Activated naive CD4-positive, alpha-beta T cell treated with anti-CD3 and anti-CD28 coated beads, Interleukin-2, amount 10 ng/mL, durations not matched to agents 7 days and 5 days (primary cell): ENCODE results near the gene CERS6.

Source experiments
- CTCF ChIA-PET: fragments of 350-600 bp; sonication (Branson Sonifier 250); formaldehyde crosslinking; loops from one replicate; lab custom pipeline; 2021; ENCODE audit warnings: antibody characterized with exemption; lab: Charles Lee
- DNase-seq: peaks from one replicate; pipeline ENCODE4 v3.0.0-alpha.2; 2020
- H3K27ac Mint-ChIP-seq: one replicate; pipeline ENCODE4 v1.8.0; 2021; ENCODE audit warnings: mild to moderate bottlenecking, moderate library complexity, mixed read lengths
- H3K27me3 Mint-ChIP-seq: one replicate; pipeline ENCODE4 v1.8.0; 2021; ENCODE audit warnings: mild to moderate bottlenecking, mixed read lengths
- H3K36me3 Mint-ChIP-seq: one replicate; pipeline ENCODE4 v1.8.0; 2021; ENCODE audit warnings: mixed read lengths
- H3K4me1 Mint-ChIP-seq: one replicate; pipeline ENCODE4 v1.8.0; 2021; ENCODE audit warnings: mixed read lengths
- H3K4me3 Mint-ChIP-seq: one replicate; pipeline ENCODE4 v1.8.0; 2021; ENCODE audit warnings: mild to moderate bottlenecking, moderate library complexity, mixed read lengths
- H3K9me3 Mint-ChIP-seq: one replicate; pipeline ENCODE4 v1.8.0; 2021; ENCODE audit warnings: mixed read lengths

CERS6 gene

DNA sequence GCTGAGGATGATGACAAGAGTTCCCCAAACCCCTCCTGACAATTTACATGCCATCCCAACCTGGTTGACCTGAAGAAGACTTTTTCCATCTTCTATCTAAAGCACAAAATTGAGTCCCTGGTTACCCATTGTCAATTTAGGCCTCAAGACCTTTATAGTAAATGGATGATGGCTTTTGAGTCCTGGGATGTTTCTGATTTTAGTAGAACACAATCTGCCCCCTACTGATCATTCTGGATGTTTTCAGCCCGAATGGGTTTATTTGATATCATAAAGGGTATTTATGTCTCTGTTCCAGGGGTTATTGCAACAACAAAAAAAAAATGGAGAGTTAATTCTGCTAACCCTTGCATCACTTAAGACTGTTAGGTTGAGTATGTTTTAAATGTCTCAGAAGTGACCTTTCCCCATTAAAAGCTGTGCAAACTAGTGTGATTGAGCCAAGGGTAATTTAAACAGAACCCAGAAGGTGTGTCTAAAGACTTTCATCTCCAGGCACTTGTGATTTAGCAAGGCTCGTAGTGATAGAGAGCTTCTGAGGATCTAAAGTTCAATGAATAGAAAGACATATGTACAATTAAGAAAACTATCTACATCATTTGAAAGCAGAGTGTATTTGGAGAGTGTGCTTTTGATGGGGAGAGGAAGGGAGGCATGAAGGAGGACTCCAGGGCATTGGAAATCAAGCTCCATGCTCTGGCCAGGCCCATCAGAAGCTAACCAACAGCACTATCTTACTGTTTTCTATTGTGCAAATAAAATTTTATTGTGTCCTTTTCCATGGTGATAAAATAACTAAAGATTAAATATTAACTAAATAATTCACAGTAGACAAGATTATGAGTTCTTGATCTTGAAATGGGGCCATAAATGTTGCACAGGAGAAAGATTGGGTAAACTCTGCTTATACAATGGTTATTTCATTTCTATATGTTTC is 249.7 kb downstream of the CERS6 start:
- H3K4me3 Mint-ChIP-seq = no peak overlapping the region
- no peak for DNase-seq
- no peak overlapping the region for H3K27ac Mint-ChIP-seq
- CTCF ChIA-PET = interaction anchor here (0.6 to 2.4 kb wide), 13 partner anchors 11 to 568 kb away, joined by 3 to 13 read pairs (median 3); no protein-coding TSS in a partner anchor
- no peaks in the 10 kb centered on the region for H3K27me3 Mint-ChIP-seq
- H3K36me3 Mint-ChIP-seq = no peaks in the 10 kb centered on the region
- H3K9me3 Mint-ChIP-seq = no peaks in the 10 kb centered on the region
- no peaks in the 10 kb centered on the region for H3K4me1 Mint-ChIP-seq

GRCh38 chr2:168706806-168707205 is 250.7 kb downstream of the CERS6 start:
- H3K27ac Mint-ChIP-seq = no peak overlapping the region
- no peaks in the 10 kb centered on the region for H3K9me3 Mint-ChIP-seq
- CTCF ChIA-PET = interaction anchor here (0.6 to 2.4 kb wide), 5 partner anchors 17 to 363 kb away, joined by 3 to 13 read pairs (median 5); no protein-coding TSS in a partner anchor
- no peak overlapping the region for H3K4me3 Mint-ChIP-seq
- H3K4me1 Mint-ChIP-seq = no peaks in the 10 kb centered on the region
- H3K36me3 Mint-ChIP-seq = no peaks in the 10 kb centered on the region
- H3K27me3 Mint-ChIP-seq = no peaks in the 10 kb centered on the region
- DNase-seq = no peak

DNA sequence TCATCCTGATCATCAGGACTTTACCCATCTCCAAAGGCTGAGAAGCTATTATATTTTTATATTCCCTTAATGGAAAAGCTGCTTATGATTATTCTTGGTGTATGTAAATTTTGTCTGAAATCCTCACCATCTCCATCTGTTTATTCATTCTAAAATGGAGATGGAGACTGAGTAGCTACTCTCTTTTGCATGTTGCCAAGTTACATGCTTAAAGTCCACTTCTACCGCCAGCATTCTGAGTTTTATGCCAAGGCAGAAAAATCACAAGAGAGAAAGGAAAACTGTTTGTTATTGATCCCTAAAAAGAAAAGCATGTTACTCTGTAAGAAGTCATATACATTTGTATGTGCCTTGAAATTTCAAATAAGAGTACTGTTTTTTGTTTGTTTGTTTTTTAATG is 252.0 kb downstream of the CERS6 start:
- no peak overlapping the region for H3K4me3 Mint-ChIP-seq

DNA sequence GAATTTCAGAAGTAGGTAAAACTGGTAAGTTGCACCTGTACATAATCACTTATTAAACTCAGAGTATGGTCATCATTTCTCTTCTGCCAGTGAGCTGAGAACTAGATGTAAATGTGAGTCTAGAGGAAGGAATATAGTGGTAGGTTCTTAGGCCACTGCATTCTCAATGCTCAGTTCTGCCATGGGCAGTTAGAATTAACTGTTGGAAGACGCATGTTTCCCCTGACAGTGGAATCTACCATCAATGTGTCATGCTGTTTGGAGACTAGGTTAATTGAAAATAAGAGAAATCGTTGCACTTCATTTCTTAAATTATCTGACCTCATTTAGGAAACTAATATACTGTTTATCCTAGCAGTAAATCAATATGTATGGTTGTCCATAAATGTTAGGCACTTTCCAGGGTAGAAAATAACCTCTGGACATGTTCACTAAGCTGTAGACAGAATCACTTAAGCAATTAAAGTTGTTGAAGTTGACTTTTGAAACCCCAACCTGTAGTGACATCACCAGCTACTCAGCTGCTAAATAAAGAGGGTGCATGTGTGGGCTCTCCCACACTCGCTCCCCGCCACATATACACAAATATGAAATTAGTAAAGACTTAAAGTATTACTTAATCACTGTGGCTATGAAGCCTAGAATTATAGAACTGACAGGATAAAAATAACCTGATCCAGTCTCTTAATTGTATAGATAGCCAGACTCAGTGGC is 254.8 kb downstream of the CERS6 start:
- Mint-ChIP-seq H3K36me3 (peaks cover 4% of the 10 kb centered on the region), H3K4me3 (no peak overlapping the region), H3K27me3 (no peaks in the 10 kb centered on the region), H3K9me3 (no peaks in the 10 kb centered on the region), H3K4me1 (no peaks in the 10 kb centered on the region), H3K27ac (no peak overlapping the region)
- CTCF ChIA-PET = interaction anchor here (0.6 kb wide), 1 partner anchor 201 kb away, joined by 3 read pairs; no protein-coding TSS in a partner anchor
- DNase-seq = no peak

More for the DNA sequence above, 252.0 kb downstream of the CERS6 start:
- Mint-ChIP-seq H3K27ac (no peak overlapping the region), H3K27me3 (no peaks in the 10 kb centered on the region), H3K4me1 (no peaks in the 10 kb centered on the region), H3K9me3 (no peaks in the 10 kb centered on the region), H3K36me3 (no peaks in the 10 kb centered on the region)
- CTCF ChIA-PET = interaction anchor here (0.8 to 1.5 kb wide), 2 partner anchors 52 to 361 kb away, joined by 4 to 5 read pairs; no protein-coding TSS in a partner anchor
- no peak for DNase-seq

DNA sequence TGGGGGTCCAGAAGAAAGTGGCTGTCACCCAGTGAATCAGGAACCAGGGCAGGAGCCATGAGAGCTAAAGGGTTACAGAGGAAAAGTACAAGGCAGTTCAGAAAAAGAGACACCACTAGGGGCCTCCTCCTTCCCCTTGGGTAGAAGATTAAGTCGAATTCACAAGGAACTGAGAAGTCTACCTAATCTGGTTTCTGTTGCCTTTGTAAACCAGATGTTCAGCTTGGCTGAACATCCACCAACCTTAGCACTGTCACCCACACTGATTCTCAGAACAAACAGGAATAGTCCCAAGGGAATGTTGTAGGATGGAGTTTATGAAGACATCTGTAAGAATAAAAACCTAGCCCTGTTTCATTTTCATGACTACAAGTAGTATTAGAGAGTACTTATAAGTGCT is 256.0 kb downstream of the CERS6 start:
- H3K27me3 Mint-ChIP-seq = no peaks in the 10 kb centered on the region
- no peak for DNase-seq
- no peak overlapping the region for H3K4me3 Mint-ChIP-seq
- CTCF ChIA-PET = no interaction called here
- H3K27ac Mint-ChIP-seq = no peak overlapping the region
- peaks cover under 1% of the 10 kb centered on the region for H3K4me1 Mint-ChIP-seq
- peaks cover 4% of the 10 kb centered on the region for H3K36me3 Mint-ChIP-seq
- no peaks in the 10 kb centered on the region for H3K9me3 Mint-ChIP-seq

DNA sequence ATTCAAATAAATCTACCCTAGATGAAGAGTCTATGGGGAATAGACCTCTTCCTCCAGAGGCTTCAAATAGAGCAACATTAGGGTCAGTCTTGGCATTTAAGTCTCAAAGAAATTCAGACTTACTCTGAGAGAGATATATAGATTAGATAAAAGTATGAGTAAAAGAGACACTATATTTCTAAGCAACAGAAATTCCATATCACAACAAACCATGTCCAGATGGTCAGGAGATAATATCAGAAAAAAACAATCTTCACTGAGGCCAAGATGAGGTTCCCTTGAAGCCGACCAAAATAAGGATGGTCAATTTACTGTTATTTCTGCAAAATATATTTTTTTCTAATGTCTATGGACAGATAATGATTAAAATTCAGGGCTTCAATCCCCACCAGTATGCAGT is 257.3 kb downstream of the CERS6 start:
- Mint-ChIP-seq H3K4me3 (no peak overlapping the region), H3K27ac (no peak overlapping the region), H3K9me3 (no peaks in the 10 kb centered on the region), H3K36me3 (peaks cover 6% of the 10 kb centered on the region), H3K4me1 (peaks cover 13% of the 10 kb centered on the region), H3K27me3 (no peaks in the 10 kb centered on the region)
- no peak for DNase-seq
- CTCF ChIA-PET = no interaction called here

DNA sequence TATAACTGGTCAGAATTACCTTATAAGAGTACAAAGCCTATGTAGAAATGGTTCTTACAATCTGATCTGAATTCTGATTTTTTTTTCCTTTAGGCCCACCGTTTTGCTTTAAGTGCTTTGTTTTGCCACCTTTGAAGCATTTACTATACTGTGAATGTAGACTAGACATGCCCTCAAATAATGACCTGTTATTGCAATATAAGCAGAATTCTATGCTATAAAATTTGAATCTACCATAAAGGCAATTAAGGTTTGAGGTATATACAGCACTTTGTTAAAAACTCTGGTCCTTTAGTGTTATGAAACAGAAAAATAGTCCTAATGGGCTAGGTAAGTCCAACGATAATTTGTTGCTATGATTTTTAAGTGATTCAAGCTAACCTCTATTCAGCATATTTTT is 259.8 kb downstream of the CERS6 start:
- Mint-ChIP-seq H3K36me3 (peaks cover 12% of the 10 kb centered on the region), H3K9me3 (no peaks in the 10 kb centered on the region), H3K4me1 (peaks cover 20% of the 10 kb centered on the region), H3K27me3 (no peaks in the 10 kb centered on the region), H3K4me3 (no peak overlapping the region), H3K27ac (no peak overlapping the region)
- CTCF ChIA-PET = no interaction called here
- DNase-seq = no peak

DNA sequence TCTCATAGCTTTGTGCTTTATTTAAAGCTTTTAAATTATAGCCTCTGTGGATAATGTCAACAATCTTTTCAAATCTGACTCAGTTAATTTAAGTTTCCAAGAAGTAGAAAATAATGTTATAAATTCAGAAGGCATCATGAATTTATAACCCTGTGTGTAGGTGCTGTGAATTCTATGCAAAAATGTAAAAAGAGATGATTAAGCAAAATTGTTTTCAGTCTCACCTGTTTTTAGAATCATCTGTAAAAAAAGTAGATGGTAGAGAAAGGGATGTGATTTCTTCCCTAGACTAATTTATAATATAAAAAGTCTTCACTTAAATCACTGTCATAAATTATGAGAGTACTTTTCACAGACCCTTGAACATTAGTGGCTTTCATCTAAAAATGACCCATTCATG is 260.8 kb downstream of the CERS6 start:
- CTCF ChIA-PET = no interaction called here
- H3K36me3 Mint-ChIP-seq = peaks cover 12% of the 10 kb centered on the region
- H3K4me1 Mint-ChIP-seq = peaks cover 20% of the 10 kb centered on the region
- DNase-seq = no peak
- no peak overlapping the region for H3K27ac Mint-ChIP-seq
- H3K27me3 Mint-ChIP-seq = no peaks in the 10 kb centered on the region
- H3K4me3 Mint-ChIP-seq = no peak overlapping the region
- H3K9me3 Mint-ChIP-seq = no peaks in the 10 kb centered on the region

GRCh38 chr2:168717790-168718502 is 261.9 kb downstream of the CERS6 start:
- CTCF ChIA-PET = no interaction called here
- H3K27ac Mint-ChIP-seq = peak overlapping the region; percentile 9
- no peak overlapping the region for H3K4me3 Mint-ChIP-seq

GRCh38 chr2:168718622-168719021 is 262.6 kb downstream of the CERS6 start:
- no peak for DNase-seq
- CTCF ChIA-PET = interaction anchor here (0.8 kb wide), 1 partner anchor 40 kb away, joined by 3 read pairs; no protein-coding TSS in a partner anchor
- Mint-ChIP-seq H3K4me1 (peaks cover 20% of the 10 kb centered on the region), H3K27ac (no peak overlapping the region), H3K27me3 (no peaks in the 10 kb centered on the region), H3K9me3 (no peaks in the 10 kb centered on the region), H3K36me3 (peaks cover 16% of the 10 kb centered on the region), H3K4me3 (no peak overlapping the region)

More at GRCh38 chr2:168717790-168718502, 261.9 kb downstream of the CERS6 start:
- Mint-ChIP-seq H3K4me1 (peaks cover 20% of the 10 kb centered on the region), H3K9me3 (no peaks in the 10 kb centered on the region), H3K36me3 (peaks cover 12% of the 10 kb centered on the region), H3K27me3 (no peaks in the 10 kb centered on the region)
- no peak for DNase-seq

DNA sequence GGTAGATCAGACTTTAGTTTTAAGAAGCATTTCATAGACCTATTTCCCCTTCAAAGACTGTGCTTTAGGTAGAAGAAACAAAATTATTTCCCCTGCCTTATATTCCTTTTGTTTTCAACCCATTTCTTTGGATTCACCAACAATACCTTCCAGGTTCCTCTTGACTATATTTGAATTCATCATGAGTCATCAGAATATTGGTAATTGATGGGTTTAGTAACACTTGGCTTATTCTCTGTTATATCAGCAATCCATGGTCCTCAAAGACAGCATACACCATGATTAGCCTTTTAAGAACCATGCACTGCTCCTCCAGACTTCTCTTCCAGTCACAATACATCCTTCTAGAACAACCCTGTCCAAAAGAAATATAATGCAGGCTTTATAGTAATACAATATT is 263.4 kb downstream of the CERS6 start:
- Mint-ChIP-seq H3K27ac (no peak overlapping the region), H3K9me3 (no peaks in the 10 kb centered on the region), H3K4me1 (peaks cover 20% of the 10 kb centered on the region), H3K36me3 (peaks cover 12% of the 10 kb centered on the region), H3K4me3 (no peak overlapping the region), H3K27me3 (no peaks in the 10 kb centered on the region)
- no peak for DNase-seq
- CTCF ChIA-PET = no interaction called here

GRCh38 chr2:168722592-168722991 is 266.5 kb downstream of the CERS6 start:
- no peak for DNase-seq

DNA sequence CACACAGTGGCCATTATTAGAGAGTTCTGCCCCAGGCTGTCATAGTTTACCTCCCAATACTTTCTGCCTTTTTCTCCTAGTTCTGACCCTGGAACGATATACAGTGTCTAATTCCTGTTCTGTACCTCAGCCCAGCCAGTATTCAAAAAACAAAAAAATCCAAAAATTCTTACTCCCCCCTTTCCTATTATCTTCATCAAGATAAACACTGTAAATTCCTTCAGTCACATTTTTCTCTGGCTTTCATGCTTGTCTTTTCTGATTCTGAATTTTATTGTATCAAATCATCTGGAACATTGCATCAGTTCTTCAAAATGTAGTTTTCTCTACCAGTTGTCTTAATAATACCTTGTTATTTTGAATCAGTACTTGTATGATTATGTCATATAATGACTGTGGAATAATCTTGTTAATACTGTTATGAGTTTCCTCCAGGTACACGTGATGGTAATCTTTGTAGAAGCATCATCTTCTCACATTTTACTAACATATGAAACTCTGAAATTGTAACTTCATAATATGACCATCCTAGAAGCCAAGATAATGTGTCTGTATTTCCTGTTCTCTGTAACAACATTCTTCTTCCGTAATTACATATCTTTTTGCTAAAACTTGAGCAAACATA is 267.3 kb downstream of the CERS6 start:
- CTCF ChIA-PET = no interaction called here
- no peaks in the 10 kb centered on the region for H3K9me3 Mint-ChIP-seq
- no peak for DNase-seq
- no peaks in the 10 kb centered on the region for H3K27me3 Mint-ChIP-seq
- H3K36me3 Mint-ChIP-seq = peaks cover 9% of the 10 kb centered on the region
- H3K4me3 Mint-ChIP-seq = no peak overlapping the region
- H3K4me1 Mint-ChIP-seq = peaks cover 6% of the 10 kb centered on the region
- no peak overlapping the region for H3K27ac Mint-ChIP-seq

More at GRCh38 chr2:168722592-168722991, 266.5 kb downstream of the CERS6 start:
- Mint-ChIP-seq H3K4me3 (no peak overlapping the region), H3K27me3 (no peaks in the 10 kb centered on the region), H3K27ac (no peak overlapping the region), H3K9me3 (no peaks in the 10 kb centered on the region), H3K4me1 (peaks cover 14% of the 10 kb centered on the region), H3K36me3 (peaks cover 12% of the 10 kb centered on the region)
- CTCF ChIA-PET = no interaction called here
